GM12874 (cell line): Measurements from ENCODE around the gene CORO1C.

ENCODE experiments used
- CTCF ChIP-seq: IDR thresholded peaks from 2 replicates; pipeline ENCODE4 v1.5.1; 2011; ENCODE audit warnings: low read depth, mild to moderate bottlenecking, control low read depth, low read length, moderate library complexity; ENCODE audit not compliant: insufficient read depth

Gene CORO1C

DNA sequence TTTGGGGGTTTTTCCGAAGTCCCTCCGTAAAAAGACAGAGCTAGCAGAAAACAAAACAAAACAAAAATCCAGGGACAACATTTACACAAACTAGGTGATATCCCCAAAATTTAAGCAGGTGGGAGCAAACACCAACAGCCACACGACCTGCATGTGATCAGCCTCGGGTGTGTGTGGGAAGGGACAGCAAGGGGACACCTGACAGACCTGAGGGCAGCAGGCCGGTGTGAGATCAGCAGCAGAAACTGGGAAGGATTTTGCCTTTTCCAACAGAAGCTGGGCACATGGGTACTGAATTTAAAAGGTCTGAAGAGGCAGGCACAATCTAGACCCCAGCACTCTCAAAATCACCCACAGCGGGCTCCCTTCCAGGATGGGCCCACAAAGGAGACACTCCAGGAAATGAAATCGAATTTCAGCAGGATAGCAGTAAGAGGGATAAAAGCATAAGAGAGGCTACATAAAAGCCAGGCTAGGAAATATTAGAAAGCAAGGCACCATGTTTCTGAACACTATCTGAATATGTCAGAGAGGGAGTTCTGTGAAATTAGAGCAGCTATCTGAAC, 61.2 kb downstream of the CORO1C start:
- no peak for TF ChIP-seq CTCF

DNA sequence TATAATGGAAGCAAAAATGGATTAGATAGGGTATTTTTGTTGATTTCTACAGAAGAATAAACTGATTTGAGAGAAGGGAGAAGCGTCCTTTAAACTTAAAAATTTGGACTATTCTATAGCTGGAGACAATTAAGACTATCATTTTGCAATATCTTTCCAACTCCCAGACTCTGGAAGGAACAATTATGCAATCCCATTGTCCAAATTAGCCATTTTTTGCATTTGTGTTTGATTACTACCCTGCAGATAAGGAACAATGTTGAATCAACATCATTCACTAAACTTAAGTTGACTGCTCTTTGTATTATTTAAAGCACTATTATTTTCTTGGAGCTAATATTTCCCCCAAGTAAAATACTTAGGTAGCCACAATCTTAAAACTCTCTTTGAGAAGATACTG, 62.8 kb downstream of the CORO1C start:
- TF ChIP-seq CTCF = no peak

GRCh38 chr12:108668063-108668462, 63.3 kb downstream of the CORO1C start:
- TF ChIP-seq CTCF = no peak

GRCh38 chr12:108667349-108667748, 64.0 kb downstream of the CORO1C start:
- no peak for TF ChIP-seq CTCF

- no peak for TF ChIP-seq CTCF
Observed at GRCh38 chr12:108666401-108666881, 64.9 kb downstream of the CORO1C start.

DNA sequence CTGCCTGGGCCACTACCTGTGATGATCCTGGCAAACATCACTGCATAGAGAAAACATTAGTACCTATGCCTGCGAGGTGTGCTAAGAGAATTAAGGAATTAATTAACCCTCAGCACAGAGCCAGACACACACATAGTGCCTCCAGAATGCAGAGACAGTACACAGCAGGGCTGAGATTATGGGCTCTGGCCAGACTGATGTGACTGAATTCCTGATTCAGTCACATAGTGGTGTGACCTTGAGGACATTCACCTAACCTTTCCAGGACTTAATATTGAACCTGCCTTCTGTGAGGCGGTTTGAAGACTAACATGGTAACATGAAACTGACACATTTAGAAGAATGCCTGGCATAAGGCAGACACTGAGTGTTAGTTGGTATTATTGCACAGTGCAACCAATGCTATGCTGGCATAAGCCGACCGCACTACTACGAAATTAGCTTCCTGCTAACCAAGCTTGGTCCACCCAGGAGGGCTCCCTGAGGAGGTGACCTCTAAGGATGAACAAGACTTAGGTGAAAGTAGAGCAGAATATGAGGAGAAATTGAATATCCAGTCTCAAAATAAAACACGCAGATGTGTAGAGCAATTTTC, 65.6 kb downstream of the CORO1C start:
- TF ChIP-seq CTCF = no peak

GRCh38 chr12:108664338-108665258, 66.7 kb downstream of the CORO1C start:
- peak; percentile 87 for TF ChIP-seq CTCF
